Naive thymus-derived CD4-positive, alpha-beta T cell (primary cell): ENCODE data around the gene SAMD9. TPM values are rescaled to one million over a fixed set of nuclear protein-coding genes. Genes with fewer than 3 reads are reported as not detected.

ENCODE experiments used
- ATAC-seq: fragments of 150-1000 bp; cut with Tn5 transposase; 2 replicates; pipeline ENCODE4 v1.10.0; 2021; ENCODE audit warnings: mild to moderate bottlenecking, moderate library complexity
- CTCF ChIA-PET: fragments of 350-600 bp; sonication (Branson Sonifier 250); formaldehyde crosslinking; loops from one replicate; lab custom pipeline; 2021; ENCODE audit warnings: antibody characterized with exemption; lab: Charles Lee
- POLR2A ChIA-PET: fragments of 350-600 bp; sonication (Branson Sonifier 250); formaldehyde crosslinking; loops from one replicate; lab custom pipeline; 2021; ENCODE audit warnings: antibody characterized with exemption, inconsistent platforms; lab: Charles Lee
- DNase-seq, 9 donors: peaks; one replicate each; pipeline versions ENCODE4 v3.0.0 to v3.0.0-alpha.2; 2020 to 2022; ENCODE audit warnings: mixed read lengths in 1 of 9
- H3K27ac ChIP-seq: one replicate; pipeline ENCODE4 v1.7.0; 2013; ENCODE audit warnings: mild to moderate bottlenecking, low read depth, low read length, moderate library complexity
- H3K27me3 ChIP-seq, 2 donors: one replicate each; pipeline ENCODE4 v1.7.0; 2013; ENCODE audit warnings: low read length in 2 of 2, mild to moderate bottlenecking in 2 of 2, moderate library complexity in 2 of 2; ENCODE audit not compliant: control insufficient read depth in 2 of 2, insufficient read depth in 2 of 2
- H3K36me3 ChIP-seq, 3 experiments: 1 replicate in 2 of 3; 2 replicates in 1 of 3; pipeline ENCODE4 v1.7.0; 2013; ENCODE audit warnings: low read length in 3 of 3, mild to moderate bottlenecking in 3 of 3, moderate library complexity in 1 of 3; ENCODE audit not compliant: insufficient read depth in 3 of 3, control insufficient read depth in 2 of 3
- H3K4me1 ChIP-seq, 2 donors: one replicate each; pipeline ENCODE4 v1.7.0; 2013; ENCODE audit warnings: low read length in 2 of 2, mild to moderate bottlenecking in 2 of 2, moderate library complexity in 1 of 2; ENCODE audit not compliant: control insufficient read depth in 2 of 2, insufficient read depth in 2 of 2
- H3K4me3 ChIP-seq: 2 replicates; pipeline ENCODE4 v1.7.0; 2013; ENCODE audit warnings: mild to moderate bottlenecking, low read length
- H3K9me3 ChIP-seq, 3 experiments: 1 replicate in 2 of 3; 2 replicates in 1 of 3; pipeline ENCODE4 v1.7.0; 2013; ENCODE audit warnings: low read length in 3 of 3; ENCODE audit not compliant: control insufficient read depth in 2 of 3
- H3K27ac Mint-ChIP-seq, 9 donors: one replicate each; pipeline ENCODE4 v1.8.0; 2020 to 2022; ENCODE audit warnings: mixed read lengths in 9 of 9, mild to moderate bottlenecking in 8 of 9, moderate library complexity in 5 of 9, inconsistent platforms in 2 of 9
- H3K27me3 Mint-ChIP-seq, 5 donors: one replicate each; pipeline ENCODE4 v1.8.0; 2021 to 2022; ENCODE audit warnings: mixed read lengths in 5 of 5, mild to moderate bottlenecking in 1 of 5
- H3K36me3 Mint-ChIP-seq, 5 donors: one replicate each; pipeline ENCODE4 v1.8.0; 2020 to 2022; ENCODE audit warnings: mixed read lengths in 5 of 5, mild to moderate bottlenecking in 3 of 5, inconsistent platforms in 1 of 5
- H3K4me1 Mint-ChIP-seq, 7 donors: one replicate each; pipeline ENCODE4 v1.8.0; 2020 to 2022; ENCODE audit warnings: mixed read lengths in 7 of 7, mild to moderate bottlenecking in 3 of 7, inconsistent platforms in 1 of 7
- H3K4me3 Mint-ChIP-seq, 10 donors: one replicate each; pipeline ENCODE4 v1.8.0; 2020 to 2022; ENCODE audit warnings: mild to moderate bottlenecking in 10 of 10, mixed read lengths in 10 of 10, moderate library complexity in 6 of 10, inconsistent platforms in 2 of 10
- H3K9me3 Mint-ChIP-seq, 11 donors: one replicate each; pipeline ENCODE4 v1.8.0; 2020 to 2022; ENCODE audit warnings: mixed read lengths in 11 of 11, mild to moderate bottlenecking in 4 of 11, inconsistent platforms in 1 of 11, moderate library complexity in 1 of 11
- intact Hi-C, 2 donors: fragments of 100-400 bp; cut with micrococcal nuclease; formaldehyde crosslinking; loops; one replicate each; pipeline ENCODE4 v1.15.1; 2023
- polyA plus RNA-seq, 2 donors: library from polyadenylated mRNA; unstranded; fragments of 300-500 nt; fragmentation: Illumina TruSeq; gene quantifications; one replicate each; pipeline ENCODE4 v1.2.3, GENCODE V29; 2021
- total RNA-seq, 6 experiments: library from RNA in 5 of 6; stranded (reverse) in 5 of 6; gene quantifications; 1 replicate in 5 of 6; 2 replicates in 1 of 6; pipeline ENCODE4 v1.2.3 and lab custom pipeline; 2021 to 2026

SAMD9 gene
- total and polyA plus RNA-seq, 7 experiments from 2014 or later: 20.9 to 61.6 (median 27.4) TPM

GRCh38 chr7:93156884-93157283 lies 39.1 kb upstream of the SAMD9 start:
- H3K4me1 ChIP-seq: no peaks in the 10 kb centered on the region
- CTCF ChIA-PET: interaction anchor here (0.8 kb wide), 1 partner anchor 70 kb away, joined by 3 read pairs; no protein-coding TSS in a partner anchor
- H3K36me3 ChIP-seq: no peaks in the 10 kb centered on the region
- Mint-ChIP-seq H3K27me3 (no peaks in the 10 kb centered on the region), H3K27ac (no peak overlapping the region), H3K4me3 (no peak overlapping the region), H3K9me3 (peaks cover 0 to 25% (median 5%) of the 10 kb centered on the region in 11 donors), H3K4me1 (peaks cover 0 to 14% (median 0%) of the 10 kb centered on the region in 7 donors), H3K36me3 (peaks cover 0 to 12% (median 4%) of the 10 kb centered on the region in 5 donors)
- POLR2A ChIA-PET: no interaction called here
- no peaks in the 10 kb centered on the region for H3K27me3 ChIP-seq
- no peaks in the 10 kb centered on the region for H3K9me3 ChIP-seq
- intact Hi-C loops: no loop called here
- H3K27ac ChIP-seq: no peak overlapping the region
- no peak for DNase-seq
- no peak overlapping the region for H3K4me3 ChIP-seq
- no peak for ATAC-seq

- no peak overlapping the region for H3K4me3 ChIP-seq
- Mint-ChIP-seq H3K27ac (peak overlapping the region in 3 of 9 donors; percentile 24 to 59 (median 56)), H3K9me3 (peaks cover 0 to 6% (median 0%) of the 10 kb centered on the region in 11 donors), H3K4me3 (peak overlapping the region in 2 of 10 donors; percentile 5 to 20), H3K27me3 (no peaks in the 10 kb centered on the region), H3K4me1 (peaks cover 29 to 36% (median 33%) of the 10 kb centered on the region in 7 donors), H3K36me3 (peaks cover 0 to 26% (median 16%) of the 10 kb centered on the region in 5 donors)
- peaks cover 0 to 8% (median 4%) of the 10 kb centered on the region in 3 experiments for H3K36me3 ChIP-seq
- ChIA-PET POLR2A (interaction anchor here (0.7 kb wide), 1 partner anchor 81 kb away, joined by 3 read pairs; no protein-coding TSS in a partner anchor), CTCF (interaction anchor here (0.6 to 1.5 kb wide), 2 partner anchors 425 to 1275 kb away, joined by 3 read pairs; no protein-coding TSS in a partner anchor)
- no peak for ATAC-seq
- H3K27ac ChIP-seq: no peak overlapping the region
- H3K9me3 ChIP-seq: no peaks in the 10 kb centered on the region
- no peak for DNase-seq
- intact Hi-C loops: no loop called here
- H3K27me3 ChIP-seq: no peaks in the 10 kb centered on the region
- H3K4me1 ChIP-seq: peaks cover 13 to 21% of the 10 kb centered on the region in 2 donors
Measured at GRCh38 chr7:93150200-93150835, 32.5 kb upstream of the SAMD9 start.

GRCh38 chr7:93148727-93149126 lies 30.9 kb upstream of the SAMD9 start:
- Mint-ChIP-seq H3K27me3 (no peaks in the 10 kb centered on the region), H3K27ac (peak overlapping the region; percentile 87 to 96 (median 93)), H3K4me1 (peaks cover 29 to 40% (median 35%) of the 10 kb centered on the region in 7 donors), H3K4me3 (peak overlapping the region; percentile 83 to 98 (median 94)), H3K9me3 (peaks cover 0 to 6% (median 0%) of the 10 kb centered on the region in 11 donors), H3K36me3 (peaks cover 0 to 34% (median 20%) of the 10 kb centered on the region in 5 donors)
- no peak for ATAC-seq
- Histone ChIP-seq H3K27me3 (no peaks in the 10 kb centered on the region), H3K9me3 (no peaks in the 10 kb centered on the region), H3K27ac (peak overlapping the region; percentile 69), H3K36me3 (peaks cover 15 to 16% (median 15%) of the 10 kb centered on the region in 3 experiments), H3K4me1 (peaks cover 13 to 21% of the 10 kb centered on the region in 2 donors), H3K4me3 (peak overlapping the region; percentile 68)
- CTCF ChIA-PET: no interaction called here
- POLR2A ChIA-PET: interaction anchor here (0.5 to 0.8 kb wide), 2 partner anchors 45 to 538 kb away, joined by 3 read pairs; no protein-coding TSS in a partner anchor
- intact Hi-C loops: loop anchor here (1.0 to 10.0 kb wide), 4 partner anchors 54 to 620 kb away; partner anchors contain the start of genes CDK6 (in 2 of the 2), PEX1 (in 1 of the 2) and RBM48 (in 1 of the 2)
- DNase-seq: no peak

GRCh38 chr7:93148144-93148543 lies 30.4 kb upstream of the SAMD9 start, which contains the start of gene SAMD9L:
Gene SAMD9L (minus strand): TSS chr7:93148385. CDS start chr7:93135971, 12,414 bp downstream.
- DNase-seq: peak in 6 of 9 donors; percentile 4 to 34 (median 24)
- H3K4me3 Mint-ChIP-seq: peak within 1 kb of the TSS; percentile 84 to 98 (median 94)
- intact Hi-C loops: loop anchor here (1.0 to 10.0 kb wide), 4 partner anchors 53 to 619 kb away; partner anchors contain the start of genes CDK6 (in 2 of the 2), PEX1 (in 1 of the 2) and RBM48 (in 1 of the 2)

GRCh38 chr7:93147363-93147762 lies 29.6 kb upstream of the SAMD9 start:
- Mint-ChIP-seq H3K4me3 (peak overlapping the region; percentile 84 to 98 (median 94)), H3K27ac (peak overlapping the region; percentile 86 to 96 (median 92)), H3K4me1 (peaks cover 29 to 51% (median 36%) of the 10 kb centered on the region in 7 donors), H3K9me3 (peaks cover 0 to 8% (median 0%) of the 10 kb centered on the region in 11 donors), H3K36me3 (peaks cover 13 to 34% (median 20%) of the 10 kb centered on the region in 5 donors), H3K27me3 (no peaks in the 10 kb centered on the region)
- Histone ChIP-seq H3K4me3 (peak overlapping the region; percentile 68), H3K9me3 (no peaks in the 10 kb centered on the region), H3K36me3 (peaks cover 27 to 30% (median 29%) of the 10 kb centered on the region in 3 experiments), H3K27me3 (no peaks in the 10 kb centered on the region), H3K27ac (peak overlapping the region; percentile 69), H3K4me1 (peaks cover 13 to 21% of the 10 kb centered on the region in 2 donors)
- intact Hi-C loops: loop anchor here (1.0 to 10.0 kb wide), 6 partner anchors 29 to 619 kb away; partner anchors contain the start of genes CDK6 (in 2 of the 2), VPS50 (in 2 of the 2), PEX1 (in 1 of the 2) and RBM48 (in 1 of the 2)
- ATAC-seq (peak; percentile 76), DNase-seq (peak in 8 of 9 donors; percentile 30 to 51 (median 39))
- CTCF ChIA-PET: no interaction called here
- POLR2A ChIA-PET: interaction anchor here (0.6 to 1.8 kb wide), 4 partner anchors 9 to 121 kb away, joined by 3 to 9 read pairs (median 4); partner anchors contain the start of gene SAMD9

More at GRCh38 chr7:93148144-93148543, 30.4 kb upstream of the SAMD9 start, which contains the start of gene SAMD9L:
- peaks cover 13 to 21% of the 10 kb centered on the region in 2 donors for H3K4me1 ChIP-seq
- no peaks in the 10 kb centered on the region for H3K9me3 ChIP-seq
- H3K4me3 ChIP-seq: peak within 1 kb of the TSS; percentile 68
- H3K36me3 ChIP-seq: peaks cover 20 to 22% (median 21%) of the 10 kb centered on the region in 3 experiments
- peak within 1 kb of the TSS; percentile 69 for H3K27ac ChIP-seq
- POLR2A ChIA-PET: no interaction called here
- H3K4me1 Mint-ChIP-seq: peaks cover 29 to 45% (median 36%) of the 10 kb centered on the region in 7 donors
- CTCF ChIA-PET: no interaction called here
- H3K27me3 Mint-ChIP-seq: no peaks in the 10 kb centered on the region
- ATAC-seq: peak; percentile 66
- H3K36me3 Mint-ChIP-seq: peaks cover 5 to 34% (median 20%) of the 10 kb centered on the region in 5 donors
- H3K27ac Mint-ChIP-seq: peak within 1 kb of the TSS; percentile 87 to 96 (median 93)
- H3K9me3 Mint-ChIP-seq: peaks cover 0 to 8% (median 0%) of the 10 kb centered on the region in 11 donors
- H3K27me3 ChIP-seq: no peaks in the 10 kb centered on the region
